Activated CD4-positive, alpha-beta T cell treated with anti-CD3 and anti-CD28 coated beads, Interleukin-10, Interleukin-2, amounts not matched to agents 100 ng/mL and 50 ng/mL, durations not matched to agents 16 hours and 8 hours (primary cell): ENCODE measurements around the gene SLC17A8.
"Not testable (repeated sequence)": the region's sequence is repeated elsewhere in the genome, so short reads cannot be mapped to it uniquely, and the experiment has no call there.

Experiments used
- DNase-seq: peaks from one replicate; pipeline ENCODE4 v3.0.0-alpha.2; 2020

The SLC17A8 gene

DNA sequence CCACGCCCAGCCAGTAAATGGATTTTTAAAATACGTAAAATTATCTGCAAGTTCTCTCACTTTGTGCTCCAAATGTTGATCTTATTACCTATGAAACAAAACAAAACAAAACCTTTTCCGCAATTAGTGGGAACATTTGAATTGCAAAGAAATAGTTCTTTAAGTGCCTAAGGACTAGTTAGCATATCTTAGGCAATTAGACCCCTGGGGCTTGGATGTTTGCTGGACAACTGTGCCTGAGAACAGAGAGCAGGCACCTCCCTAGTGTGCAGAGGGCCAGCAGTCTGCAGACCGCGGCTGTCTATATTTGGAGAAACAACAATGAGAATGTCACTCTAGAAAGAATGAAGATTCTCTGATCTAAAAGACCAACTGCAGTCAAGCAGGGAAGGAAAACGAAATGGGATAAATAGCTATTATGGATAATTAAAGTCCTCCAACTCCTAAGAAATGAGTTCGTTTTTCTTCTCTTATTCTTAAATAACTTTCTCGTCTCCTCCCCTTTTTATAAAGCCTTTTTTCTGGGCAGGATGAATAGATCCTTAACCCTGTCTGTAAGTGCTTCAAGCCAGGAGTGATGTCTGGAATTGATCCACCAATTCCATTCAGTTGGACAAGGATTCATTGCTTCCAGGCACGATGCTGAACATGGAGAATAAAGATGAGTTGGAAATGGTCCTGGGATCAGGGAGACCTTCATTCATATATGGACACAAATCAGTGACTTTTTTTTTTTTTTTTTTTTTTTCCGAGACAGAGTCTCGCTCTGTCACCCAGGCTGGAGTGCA is 16.2 kb downstream of the SLC17A8 start:
- DNase-seq: no peak

DNA sequence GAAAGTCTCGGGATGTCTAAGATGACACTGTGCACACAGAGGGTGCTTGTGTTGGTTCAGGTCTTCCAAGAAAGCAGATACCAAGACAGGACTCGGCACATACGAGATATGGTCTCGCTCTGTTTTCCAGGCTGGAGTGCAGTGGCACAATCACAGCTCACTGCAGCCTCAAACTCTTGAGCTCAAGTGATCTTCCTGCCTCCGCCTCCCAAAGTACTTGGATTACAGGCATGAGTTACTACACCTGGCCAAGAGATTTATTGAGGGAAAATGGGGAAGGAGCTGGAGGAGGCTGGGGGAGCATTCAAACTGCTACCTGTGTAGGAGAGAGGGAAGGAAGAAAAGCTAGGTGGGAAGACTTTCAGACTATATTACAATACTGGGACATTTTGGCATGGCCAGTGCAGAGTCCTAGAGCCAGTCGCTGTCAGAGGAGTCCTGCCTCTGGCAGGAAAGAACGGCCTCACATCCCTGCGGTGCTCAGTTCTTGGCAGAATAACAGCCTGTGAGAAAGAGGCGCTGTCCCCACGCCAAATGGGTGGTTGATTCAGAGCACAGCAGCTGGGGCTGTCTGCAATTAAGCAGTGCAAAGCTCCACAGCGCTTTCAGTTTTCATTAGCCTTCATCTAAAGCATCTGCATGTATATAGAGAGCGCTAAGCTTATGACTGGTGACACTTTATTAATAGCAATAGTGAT is 18.3 kb downstream of the SLC17A8 start:
- DNase-seq: no peak

- DNase-seq: no peak
Measured at GRCh38 chr12:100376161-100376560, 19.3 kb downstream of the SLC17A8 start.

DNA sequence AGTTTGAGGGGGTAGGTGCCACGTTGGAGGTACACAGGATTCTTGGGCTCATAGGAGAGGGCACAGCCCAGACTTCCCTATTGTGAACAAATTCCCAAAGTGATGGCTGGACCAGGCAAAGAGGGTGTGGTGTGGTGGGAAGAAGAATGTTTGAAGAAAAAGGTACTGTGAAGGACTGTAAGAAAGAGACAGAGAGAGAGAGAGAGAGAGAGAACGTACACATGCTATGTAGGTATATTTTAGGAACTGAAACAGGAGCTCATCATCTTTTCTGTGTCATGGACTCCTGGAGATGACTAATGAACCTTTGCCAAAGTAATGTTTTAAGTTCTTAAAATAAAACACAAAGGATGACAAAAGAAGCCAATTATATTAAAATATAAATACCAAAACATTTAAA is 24.5 kb downstream of the SLC17A8 start:
- no peak for DNase-seq

DNA sequence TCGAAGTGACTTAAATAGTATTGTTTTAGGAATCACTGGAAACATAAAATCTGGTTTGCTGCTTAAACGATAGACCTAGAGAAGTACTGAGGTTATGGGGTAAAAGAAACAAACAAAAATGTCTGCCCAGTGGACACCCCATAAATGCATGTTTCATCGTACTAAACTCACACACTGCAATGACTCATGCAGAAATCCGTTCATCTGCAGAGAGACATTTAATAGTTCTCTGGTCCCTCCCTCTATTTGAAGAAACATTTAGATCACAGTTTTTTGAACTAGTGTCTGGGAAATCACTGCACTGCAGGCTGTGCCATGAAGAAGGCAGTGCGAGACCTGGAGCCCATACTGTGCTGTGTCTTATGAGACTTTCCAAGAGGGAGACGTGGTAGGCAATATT is 25.5 kb downstream of the SLC17A8 start:
- DNase-seq: no peak

GRCh38 chr12:100383586-100384558 is 27.0 kb downstream of the SLC17A8 start:
- DNase-seq: no peak

- DNase-seq: no peak
Measured at GRCh38 chr12:100384559-100384935, 27.7 kb downstream of the SLC17A8 start.

GRCh38 chr12:100388382-100388781 is 31.5 kb downstream of the SLC17A8 start:
- no peak for DNase-seq

GRCh38 chr12:100391856-100392255 is 35.0 kb downstream of the SLC17A8 start:
- no peak for DNase-seq

GRCh38 chr12:100393200-100393599 is 36.3 kb downstream of the SLC17A8 start:
- DNase-seq: no peak

GRCh38 chr12:100395811-100396210 is 38.9 kb downstream of the SLC17A8 start:
- DNase-seq: no peak

DNA sequence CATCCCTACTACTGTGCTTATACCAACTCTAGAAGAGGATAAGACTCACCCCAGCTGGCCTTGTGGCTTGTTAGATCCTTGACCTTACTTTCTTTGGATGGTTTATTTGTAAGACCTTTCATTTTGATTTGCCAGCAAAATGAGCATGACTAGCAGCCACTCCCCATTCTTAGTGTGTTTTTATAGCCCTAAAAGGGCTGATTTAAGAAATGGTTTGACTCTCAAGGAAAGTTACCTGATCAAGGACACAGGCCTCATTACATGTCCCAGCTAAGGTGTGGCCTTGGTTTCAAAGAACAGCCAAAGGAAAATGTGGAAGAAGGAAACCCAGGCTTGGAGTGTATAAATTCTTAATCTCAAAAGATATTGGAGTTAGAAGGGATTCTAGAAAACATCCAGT is 41.4 kb downstream of the SLC17A8 start:
- no peak for DNase-seq

DNA sequence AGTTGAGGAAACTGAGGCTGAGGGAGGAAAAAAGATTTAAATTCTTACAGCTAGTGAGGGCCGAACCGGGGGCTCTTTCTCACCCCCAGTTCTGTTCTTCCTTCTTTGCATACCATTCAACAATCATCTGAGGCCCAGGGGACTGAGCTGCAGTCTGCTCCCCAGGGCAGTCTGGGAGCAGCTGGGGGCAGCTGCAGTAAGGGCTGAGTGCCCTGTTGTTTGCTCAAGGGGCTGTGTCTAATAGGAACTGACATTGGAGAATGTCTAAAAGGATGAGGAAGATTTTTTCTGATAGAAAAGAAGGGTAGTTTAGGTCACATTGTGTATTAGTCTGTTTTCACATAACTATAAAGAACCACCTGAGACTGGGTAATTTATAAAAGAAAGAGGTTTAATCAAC is 42.2 kb downstream of the SLC17A8 start:
- DNase-seq: no peak

DNA sequence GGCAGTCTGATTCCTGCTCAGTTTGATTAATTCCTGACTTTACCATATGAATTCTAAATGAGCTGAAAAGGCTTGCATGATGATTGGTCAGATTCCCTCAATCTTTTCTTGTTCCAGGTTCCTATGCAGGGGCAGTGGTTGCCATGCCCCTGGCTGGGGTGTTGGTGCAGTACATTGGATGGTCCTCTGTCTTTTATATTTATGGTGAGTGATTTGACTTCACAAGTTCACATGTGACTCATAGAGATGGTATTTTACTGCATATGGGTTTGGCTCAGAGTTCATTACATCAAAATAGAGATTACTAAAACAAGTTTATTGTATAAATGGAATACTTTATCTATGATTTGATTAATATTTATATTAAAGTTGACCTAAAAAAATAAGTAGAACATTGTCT is 44.8 kb downstream of the SLC17A8 start:
- DNase-seq: no peak

DNA sequence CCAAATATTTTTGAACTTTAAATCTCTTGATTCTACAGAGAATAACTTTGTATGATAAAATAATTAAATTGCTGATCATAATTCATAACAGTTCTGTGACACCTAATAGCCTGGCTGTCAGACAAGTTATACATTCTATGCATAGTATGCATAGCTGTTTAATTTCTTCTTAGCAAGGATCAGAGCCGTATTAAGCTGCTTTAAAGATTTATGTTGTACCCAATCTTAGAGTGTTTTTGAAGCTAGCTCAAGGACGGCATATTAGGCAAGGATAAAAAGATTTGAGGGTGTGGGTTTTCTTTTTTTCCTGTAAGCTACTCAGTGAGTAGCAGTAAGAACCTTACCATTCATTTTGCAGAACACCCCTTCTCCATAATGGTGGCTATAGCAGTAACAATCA is 45.9 kb downstream of the SLC17A8 start:
- no peak for DNase-seq

DNA sequence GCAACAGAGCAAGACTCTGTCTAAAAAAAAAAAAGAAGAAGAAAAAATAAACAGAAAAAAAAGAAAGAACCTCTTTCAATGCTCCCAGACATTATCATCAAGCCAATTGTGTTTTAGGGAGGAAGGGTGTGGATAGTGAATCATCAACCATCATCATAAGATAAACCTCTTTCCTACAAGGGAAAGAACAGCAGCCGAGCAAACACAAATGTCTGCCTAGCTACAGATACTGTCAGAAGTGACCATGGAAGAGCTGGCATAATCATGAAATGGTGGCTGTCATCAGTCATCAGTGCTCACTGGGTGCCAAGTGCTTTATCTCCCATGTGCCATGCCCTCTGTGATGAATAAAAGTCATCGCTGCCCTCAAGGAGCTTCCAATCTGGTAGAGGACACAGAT is 46.6 kb downstream of the SLC17A8 start:
- DNase-seq: no peak

GRCh38 chr12:100404769-100405407 is 48.0 kb downstream of the SLC17A8 start:
- peak; percentile 47 for DNase-seq

GRCh38 chr12:100413001-100413400 is 56.1 kb downstream of the SLC17A8 start:
- DNase-seq: no peak

DNA sequence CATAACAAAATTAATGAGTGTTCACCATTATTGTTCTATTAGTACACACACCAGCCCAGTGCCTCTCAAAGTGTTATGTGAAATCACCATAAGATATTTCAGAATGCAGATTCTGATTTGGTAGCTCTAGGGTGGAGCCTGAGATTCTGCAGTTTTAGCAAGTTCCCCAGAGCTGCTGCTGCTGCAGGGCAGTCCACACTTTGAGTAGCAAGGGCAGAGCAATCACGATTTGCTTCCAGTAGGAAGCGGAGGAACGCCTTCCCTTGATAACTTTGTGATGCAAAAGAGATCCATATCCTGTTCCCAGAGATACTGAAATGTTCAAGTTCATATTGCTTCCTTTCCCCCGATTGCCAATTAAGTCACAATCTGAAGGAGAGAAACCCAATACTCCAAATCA is 57.9 kb downstream of the SLC17A8 start:
- DNase-seq: no peak

DNA sequence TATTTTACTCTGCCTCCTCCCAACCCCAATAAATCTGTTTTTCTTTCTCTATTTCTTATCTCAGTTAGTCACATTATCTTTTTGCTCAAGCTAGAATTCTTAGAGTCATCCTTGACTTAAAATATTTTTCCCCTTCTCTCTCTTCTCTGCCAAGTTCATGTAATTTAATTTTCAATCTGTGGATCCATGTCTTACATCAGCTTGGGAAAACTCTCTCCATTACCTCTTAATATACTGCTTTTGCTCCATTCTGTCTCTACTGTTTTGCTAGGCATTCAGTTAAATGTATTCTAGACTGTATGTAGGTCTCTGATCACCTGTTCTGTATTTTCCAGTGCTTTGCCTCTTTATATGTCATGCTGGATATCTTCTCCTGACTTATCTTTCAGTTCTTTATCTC is 65.8 kb downstream of the SLC17A8 start:
- DNase-seq: no peak

- no peak for DNase-seq
Measured at GRCh38 chr12:100426145-100426544, 69.3 kb downstream of the SLC17A8 start.

GRCh38 chr12:100427078-100427477 is 70.2 kb downstream of the SLC17A8 start:
- no peak for DNase-seq

DNA sequence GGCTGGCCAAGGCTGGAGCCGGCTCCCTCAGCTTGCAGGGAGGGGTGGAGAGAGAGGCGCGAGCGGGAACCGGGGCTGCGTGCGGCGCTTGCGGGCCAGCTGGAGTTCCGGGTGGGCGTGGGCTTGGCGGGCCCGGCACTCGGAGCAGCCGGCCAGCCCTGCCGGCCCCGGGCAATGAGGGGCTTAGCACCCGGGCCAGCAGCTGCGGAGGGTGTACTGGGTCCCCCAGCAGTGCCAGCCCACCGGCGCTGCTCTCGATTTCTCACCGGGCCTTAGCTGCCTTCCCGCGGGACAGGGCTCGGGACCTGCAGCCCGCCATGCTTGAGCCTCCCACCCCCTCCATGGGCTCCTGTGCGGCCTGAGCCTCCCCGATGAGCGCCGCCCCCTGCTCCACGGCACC is 73.4 kb downstream of the SLC17A8 start:
- DNase-seq: not testable (repeated sequence)
